Embryonic facial prominence (tissue), 1 donor: ENCODE data around the gene OCA2.

Source experiments
- DNase-seq: peaks from one replicate; pipeline ENCODE4 v3.0.0-alpha.2; 2016; ENCODE audit errors: extremely low spot score

Gene OCA2

DNA sequence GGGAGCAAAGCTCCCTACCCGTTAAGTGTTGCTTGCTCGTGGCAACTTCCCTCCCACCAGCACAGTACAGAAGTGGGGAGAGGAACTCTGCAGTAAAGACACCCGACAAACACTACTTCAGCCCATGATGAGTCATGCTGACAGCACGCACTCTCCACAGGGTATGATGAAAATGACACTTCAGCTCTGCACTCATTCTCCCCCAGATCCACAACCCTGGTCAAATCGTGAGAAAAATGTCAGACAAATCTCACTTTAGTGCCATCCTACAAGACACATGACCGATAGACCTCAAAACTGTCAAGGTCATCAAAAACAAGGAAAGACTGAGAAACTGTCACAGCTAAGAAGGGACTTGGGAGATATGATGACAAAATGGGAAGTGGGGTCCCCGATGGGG is 278.9 kb downstream of the OCA2 start:
- DNase-seq: no peak

DNA sequence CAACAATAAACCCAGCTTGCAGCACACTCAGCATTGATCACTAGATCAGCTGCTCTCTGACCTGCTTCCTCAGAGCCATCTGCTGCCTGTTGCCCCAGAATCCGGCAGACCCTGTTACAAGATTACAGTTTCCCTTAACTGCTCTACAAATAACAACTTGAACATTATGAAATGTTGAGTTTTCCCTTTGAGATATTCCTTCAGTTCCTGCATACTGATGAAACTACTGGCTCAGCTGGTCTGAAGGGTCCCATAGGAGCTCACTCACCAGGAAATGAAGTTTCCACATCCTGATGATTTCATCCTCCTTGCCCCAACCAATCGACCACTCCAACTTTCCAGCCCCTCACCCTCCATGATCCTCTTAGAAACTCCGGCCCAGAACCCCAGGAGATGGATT is 281.9 kb downstream of the OCA2 start:
- DNase-seq: no peak

DNA sequence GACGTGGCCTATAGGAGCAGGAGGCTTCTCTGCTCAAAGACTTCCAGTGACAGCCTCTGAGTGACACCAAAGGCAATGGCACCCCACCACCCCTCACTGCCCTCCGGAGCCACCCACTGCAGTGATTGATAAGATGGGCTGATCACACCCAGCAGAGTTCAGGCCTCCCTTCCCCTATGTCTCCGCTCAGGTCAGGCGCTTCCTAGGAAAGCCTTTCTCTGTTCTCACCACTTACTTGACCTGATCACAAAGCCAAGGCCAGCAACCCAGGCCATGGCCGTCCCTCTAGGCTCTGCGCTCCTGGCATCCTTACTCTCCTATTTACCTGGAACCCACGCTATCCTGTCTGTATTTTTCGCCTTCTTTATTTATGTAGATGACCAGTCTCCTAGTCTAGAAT is 282.3 kb downstream of the OCA2 start:
- DNase-seq: no peak

DNA sequence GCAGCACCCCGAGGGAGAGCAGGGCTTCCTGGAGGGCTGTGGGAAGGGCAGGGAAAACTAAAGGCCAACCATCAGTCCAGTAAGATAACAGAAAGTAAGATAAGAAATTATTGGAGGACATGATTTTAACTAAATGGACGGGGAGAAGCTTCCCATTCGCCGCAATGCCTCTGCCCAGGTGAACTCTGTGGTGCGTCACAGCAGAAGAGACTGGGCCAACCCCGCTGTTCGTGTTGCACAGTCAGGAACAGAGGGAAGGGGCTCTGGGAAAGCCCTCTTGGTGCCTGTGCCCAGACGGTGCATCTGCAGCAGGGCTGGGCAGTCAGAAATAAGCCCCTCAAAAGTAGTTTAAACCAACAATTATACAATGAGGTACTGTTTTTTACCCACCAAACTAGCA is 284.1 kb downstream of the OCA2 start:
- no peak for DNase-seq

DNA sequence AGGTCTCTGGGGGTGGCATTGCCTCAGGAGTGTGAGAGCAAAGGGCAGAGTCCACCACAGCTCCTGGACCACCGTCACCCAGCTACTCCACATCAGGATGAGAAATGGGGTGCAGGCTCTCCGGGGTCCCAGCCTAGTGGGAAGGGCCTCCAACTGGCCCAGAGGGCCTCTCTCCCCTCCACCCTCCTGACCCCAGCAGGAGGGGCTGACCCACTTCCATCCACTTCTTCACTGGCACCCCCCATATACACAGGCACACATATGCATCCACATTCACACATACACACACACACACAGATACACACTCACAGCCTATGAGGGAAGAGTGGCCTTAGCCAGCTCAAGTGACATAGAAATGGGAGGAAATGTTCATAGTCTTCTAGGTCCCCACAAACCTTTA is 286.0 kb downstream of the OCA2 start:
- DNase-seq: no peak

DNA sequence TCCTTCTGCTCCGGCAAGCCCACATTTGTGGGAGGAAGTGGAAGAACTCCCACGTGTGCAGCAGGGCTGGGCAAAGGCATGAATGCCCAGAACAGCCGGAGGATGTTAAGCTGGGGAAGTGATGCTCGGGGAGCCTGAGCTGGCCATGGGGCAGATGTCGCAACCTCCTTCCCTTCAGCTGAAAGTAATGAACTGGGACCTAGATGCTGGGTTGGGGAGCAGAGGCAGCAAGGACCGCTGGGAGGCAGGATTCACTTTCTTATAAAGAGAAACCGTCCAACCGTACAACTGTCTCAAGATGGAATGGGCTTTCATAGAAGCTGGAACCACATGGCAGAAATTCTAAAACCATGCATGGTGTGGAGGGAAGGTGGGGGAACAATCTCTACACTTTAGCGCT is 290.9 kb downstream of the OCA2 start:
- no peak for DNase-seq

DNA sequence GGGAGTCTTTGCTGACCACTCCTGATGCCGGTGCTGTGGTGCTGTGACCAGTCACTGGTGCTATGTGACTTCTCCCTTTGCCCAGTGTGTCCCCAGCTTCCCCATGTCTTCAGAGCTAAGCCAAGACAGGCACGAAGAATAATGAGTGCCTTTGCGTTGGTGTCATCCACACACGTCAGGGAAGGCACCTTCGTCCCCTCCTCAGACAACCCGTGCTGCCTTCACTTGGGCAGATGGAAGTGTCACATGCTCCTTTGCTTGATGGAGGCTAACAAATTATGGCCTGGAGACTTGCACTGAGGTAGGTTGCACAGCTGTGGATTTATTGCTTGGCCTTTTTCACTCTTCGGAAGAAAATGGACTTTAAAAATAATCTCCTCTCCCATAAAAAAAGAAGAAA is 291.8 kb downstream of the OCA2 start:
- DNase-seq: no peak

DNA sequence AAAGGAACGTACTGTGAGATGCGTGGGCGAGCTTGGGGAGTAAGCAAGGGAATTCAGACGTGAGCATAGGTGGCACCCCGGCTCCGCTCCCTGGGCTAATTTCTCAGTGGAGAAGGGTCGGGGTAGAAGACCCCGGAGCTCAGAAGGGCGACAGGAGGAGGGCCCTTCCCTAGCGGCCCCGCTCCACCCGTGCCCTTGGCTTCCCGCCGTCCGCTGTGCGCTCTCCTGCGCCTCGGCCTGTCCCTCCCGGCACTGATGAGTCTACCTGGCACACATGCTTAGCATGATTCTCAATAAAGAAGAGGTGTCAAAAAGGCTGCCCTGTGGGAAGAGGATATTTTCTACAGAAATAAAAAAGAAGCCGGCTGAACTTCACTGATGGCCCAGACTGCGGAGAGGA is 292.7 kb downstream of the OCA2 start:
- no peak for DNase-seq

DNA sequence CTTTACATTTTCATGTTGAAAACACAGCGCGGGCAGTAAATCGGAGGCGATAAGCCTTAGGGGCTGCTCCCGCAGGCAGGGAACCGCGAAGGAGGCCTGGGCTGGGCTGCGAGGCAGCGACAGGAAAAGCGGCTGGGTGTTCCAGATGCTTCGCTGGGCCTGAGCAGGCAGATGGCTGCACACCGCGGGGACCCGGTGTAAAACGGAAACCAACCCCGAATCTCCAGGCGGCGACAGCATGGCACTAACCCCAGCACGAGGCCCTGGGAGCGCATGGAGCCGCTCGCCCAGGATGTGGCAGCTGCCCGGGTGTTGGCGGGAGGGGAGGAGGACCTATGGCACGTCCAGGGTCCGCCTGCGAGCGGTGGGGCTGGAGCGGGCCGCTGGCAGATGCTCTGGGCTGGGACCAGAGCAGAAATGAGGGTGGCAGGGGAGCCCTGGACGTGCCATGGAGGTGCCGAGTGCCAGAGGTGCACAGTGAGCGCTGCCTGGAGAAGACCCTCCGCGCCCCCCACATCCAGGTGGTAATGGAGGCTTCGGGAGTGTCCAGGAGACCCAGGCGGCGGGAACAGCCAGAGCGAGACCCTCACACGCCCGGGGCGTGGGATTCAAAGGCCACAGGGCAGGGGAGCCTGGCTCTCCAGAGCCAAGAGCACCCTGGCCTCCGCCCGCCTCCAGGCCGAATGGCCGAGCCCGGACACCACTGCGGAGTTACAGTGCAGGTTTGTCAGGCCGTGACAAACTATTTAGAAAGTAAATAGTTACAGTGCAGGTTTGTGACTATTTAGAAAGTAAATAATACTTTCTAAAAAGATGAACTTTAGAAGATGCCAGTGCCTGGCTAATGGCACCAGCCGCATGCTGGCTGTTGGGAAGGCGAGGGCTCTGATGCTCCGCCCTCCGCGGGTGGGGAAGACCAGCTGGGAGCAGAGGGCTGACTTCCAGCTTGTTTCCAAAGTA is 293.6 kb downstream of the OCA2 start:
- DNase-seq: no peak

DNA sequence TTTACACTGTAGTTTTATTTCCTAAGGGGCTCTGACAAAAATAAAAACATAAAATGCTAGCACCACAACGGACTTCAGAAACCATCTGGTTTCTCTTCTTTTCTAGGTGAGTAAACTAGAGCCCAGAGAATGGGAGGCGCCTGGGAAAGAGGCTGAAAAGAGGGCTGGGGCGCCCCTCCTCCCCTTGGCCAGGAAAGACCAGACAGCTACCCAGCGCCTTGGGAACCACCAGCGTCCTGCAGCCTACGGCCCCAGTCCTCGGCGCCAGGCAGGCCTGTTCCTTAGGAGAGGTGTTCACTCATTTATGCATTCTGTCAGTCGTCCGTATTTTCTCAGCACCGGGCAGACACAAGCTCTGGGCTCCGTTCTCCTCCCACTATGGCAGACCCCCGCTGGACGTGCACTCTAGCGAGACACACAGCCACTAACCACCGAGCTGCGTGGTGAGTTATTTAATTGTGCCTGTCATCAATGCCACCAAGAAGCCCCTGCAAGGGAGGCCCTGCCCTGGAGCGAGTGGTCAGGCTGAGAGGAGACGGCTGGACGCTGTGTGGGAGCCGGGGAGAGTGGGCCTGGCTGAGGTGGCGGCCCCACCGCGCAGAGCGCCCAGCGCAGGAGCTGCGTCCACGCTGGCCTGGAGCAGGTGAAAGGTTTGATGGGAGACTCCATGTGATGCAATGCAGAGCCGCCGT is 294.4 kb downstream of the OCA2 start:
- no peak for DNase-seq

DNA sequence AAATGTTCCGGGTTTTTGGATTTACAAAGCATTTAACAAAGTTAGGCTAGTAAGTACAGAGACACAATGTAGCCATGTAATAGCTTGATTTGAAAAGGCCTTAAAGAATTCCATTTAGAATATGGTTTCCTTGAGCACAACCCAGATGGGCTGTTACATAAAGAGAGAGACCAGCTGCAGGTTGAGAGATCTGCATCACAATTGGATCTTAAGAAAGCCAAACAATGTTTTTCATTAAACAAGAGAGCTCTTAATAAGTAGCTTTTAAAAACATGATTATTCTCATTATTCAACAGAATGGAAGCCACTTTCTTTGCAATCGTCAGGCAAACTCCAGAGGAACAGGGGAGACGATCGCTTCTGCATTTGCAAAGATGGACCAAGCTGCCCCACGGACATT is 300.3 kb downstream of the OCA2 start:
- no peak for DNase-seq

DNA sequence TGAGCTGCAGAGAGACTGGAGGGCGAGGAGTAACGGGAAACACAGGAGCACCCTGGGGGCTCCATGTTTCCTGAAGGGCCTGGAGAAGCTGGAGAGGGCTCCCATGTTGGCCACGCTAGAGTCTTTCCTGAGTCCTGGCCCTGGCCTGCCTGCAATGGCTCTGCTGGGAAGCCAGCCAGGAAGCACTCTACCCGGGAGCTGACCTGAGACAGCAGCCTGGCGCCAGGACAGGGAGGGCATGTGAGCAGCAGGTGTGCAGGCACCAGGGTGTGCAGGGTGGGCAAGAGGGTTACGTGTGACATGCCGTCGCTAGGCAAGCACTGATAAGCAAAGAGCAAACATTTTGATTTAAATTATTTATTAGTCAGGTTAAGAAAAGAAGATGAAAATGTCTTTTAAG is 301.4 kb downstream of the OCA2 start:
- no peak for DNase-seq

DNA sequence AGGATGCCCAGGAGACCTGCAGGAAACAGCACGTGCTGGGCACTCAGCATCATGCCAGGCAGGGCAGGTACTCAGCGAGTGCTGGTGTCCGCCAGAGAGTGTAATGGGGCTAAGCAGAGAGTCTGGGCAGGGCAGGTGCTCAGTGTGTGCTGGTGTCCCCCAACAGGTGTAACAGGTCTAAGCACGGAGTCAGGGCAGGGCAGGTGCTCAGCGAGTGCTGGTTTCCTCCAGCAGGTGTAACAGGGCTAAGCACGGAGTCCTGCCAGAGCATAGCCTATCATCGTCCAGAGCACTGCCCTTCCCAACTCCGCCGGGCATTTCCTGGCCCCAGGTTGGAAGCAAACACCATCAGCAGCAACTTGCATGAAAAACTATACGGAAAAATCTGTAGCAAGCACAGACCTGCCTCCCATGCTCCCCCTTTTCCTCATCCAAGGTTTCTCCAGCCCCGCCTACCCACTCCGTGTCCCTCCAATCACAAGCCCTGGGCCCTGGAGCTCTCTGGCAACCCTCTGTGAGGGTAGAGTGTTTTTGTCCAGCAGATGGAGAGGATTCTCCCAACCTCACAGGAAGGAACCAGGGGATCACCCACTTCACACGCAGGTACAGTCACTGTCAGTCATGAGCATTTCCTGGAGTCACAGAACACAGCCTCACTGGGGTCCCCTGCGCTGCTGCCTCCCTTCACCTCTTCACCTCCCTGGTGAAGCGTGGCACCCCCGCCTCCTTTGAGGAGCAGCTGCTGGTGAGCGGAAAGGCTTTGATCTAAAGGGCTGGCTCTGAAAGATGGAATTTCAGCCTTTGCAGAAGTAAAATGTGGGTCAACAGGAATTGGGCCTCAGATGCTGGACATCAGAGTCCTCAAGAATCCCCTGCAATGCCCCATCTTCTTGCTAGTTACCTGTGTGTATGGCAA is 302.5 kb downstream of the OCA2 start:
- DNase-seq: no peak

DNA sequence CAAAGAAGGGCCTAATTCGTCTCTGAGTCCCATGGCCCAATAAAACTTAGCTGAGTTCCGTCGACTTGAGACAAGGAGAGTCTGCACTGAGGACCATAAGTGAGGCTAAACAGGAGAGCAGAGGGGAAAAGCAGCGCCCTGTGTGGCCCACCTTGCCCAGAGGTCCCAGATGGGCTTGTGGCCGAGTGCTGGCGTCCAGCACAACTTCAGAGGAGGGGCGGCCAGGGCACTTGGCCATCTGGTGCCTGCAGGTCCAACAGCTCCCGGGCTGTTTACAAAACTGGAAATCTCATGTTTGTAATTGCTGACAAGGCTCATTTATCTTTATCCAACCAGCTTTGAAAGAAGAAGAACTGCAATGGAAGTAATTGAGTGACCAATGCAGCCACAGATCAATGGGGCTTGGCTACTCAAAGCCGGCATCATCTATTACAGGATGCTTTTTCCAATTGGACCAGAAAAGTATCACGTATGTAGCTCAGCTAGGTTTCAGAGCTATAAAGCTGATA is 306.3 kb downstream of the OCA2 start:
- DNase-seq: no peak

DNA sequence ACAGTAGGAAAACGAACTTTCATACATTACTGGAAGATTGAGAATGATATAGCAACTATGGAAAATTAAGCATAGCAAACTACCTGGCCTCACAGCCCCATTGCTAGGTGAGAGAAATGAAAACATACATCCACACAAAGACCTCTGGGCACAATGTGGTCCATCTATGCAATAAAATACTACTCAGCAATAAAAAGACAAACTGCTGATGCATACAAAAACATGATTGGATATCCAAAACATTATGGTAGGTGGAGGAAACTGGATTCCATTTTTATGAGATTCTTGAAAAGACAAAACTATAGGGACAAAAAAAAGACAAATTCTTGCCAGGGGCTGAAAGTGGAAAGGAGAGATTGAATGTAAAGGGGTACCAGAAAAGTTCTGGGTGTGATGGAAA is 308.8 kb downstream of the OCA2 start:
- no peak for DNase-seq

DNA sequence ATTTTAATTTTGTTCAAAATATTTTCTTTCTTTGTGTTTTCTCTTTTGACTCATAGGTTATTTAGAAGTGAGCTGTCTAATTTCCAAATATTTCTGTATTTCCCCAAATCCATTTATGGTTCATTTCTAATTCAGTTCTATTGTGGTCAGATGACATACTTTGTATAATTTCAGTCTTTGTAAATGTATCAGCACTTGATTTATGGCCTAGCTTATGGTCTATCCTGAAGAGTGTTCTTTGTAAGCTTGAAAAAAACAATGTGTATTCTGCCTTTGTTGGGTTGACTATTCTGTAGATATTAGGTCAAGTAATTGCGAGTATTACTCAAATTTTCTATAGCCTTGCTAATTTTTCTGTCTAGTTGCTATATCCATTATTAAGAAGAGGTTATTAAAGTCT is 311.2 kb downstream of the OCA2 start:
- no peak for DNase-seq

DNA sequence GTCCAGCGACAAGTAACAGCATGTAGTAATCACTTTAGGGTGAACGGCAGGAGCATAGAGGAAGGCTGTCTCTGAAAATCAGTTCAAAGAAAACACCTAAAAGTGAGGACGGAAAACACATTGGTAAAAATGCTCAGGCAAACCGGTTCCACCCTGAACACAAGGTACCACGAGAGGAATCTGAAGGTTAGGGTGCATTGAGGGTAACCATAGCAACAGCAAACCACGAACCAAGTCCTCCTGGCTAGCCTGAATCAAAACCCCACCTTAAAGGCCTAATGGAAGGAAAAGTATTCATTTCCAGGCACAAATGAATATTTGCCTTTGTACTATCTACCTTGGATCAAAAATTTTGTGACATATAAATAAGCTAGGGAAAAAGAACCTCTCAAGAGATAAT is 315.0 kb downstream of the OCA2 start:
- no peak for DNase-seq

DNA sequence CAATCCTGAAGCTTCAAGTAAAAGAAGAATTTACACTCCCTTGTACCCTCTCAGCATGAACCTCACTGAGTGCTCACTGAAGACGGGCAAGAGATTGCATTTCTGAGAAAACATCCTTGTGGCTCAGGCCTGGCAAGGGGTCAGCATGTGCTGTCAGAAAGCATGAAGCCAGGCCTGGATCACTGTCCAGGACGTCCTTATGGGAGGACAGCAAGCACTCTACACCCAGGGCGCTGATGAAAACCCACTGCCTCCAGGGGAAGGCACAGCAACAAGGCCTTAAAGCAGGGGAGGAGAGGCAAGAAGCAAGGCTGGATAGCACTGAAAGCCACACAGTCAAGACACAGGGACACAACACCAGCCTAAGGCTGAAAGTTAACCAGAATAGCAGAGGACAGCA is 315.4 kb downstream of the OCA2 start:
- DNase-seq: no peak

DNA sequence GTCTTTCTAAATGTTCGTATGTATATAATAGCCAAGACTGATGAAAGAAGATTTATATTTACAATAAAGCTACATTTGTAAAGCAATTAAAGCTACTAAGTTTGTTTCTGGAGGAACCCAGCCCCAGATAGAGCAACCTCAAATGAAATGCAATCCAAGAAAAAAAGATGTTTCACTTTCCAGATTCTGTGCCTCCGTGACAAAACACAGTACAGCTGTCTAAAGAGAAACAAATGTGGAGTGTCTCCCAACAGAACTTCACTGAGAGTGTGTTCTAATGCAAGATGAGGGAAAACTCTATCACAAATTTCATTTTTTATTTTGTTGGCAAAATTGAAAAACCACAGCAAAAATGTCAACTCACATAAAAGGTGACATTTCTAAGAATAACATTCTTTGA is 317.0 kb downstream of the OCA2 start:
- DNase-seq: no peak

DNA sequence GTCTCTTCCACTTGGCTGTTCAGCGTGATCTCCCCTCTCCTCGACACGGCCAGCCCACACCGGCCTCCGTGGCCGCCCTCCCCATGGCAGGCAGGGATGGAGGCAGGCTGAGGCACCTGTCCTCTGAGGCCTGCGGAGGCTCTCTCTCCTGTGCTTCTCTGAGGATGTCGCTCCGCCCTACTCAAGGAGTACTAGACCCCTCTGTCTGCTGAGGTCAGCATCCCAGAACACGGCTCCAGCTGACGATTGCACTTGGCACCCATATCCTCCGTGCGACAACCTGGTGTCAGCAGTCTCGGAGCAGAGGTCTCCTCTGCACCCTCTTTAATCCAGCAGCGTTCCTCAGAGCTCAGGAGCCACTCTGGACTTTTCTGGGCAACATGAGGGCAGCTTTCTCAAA is 322.6 kb downstream of the OCA2 start:
- DNase-seq: no peak

DNA sequence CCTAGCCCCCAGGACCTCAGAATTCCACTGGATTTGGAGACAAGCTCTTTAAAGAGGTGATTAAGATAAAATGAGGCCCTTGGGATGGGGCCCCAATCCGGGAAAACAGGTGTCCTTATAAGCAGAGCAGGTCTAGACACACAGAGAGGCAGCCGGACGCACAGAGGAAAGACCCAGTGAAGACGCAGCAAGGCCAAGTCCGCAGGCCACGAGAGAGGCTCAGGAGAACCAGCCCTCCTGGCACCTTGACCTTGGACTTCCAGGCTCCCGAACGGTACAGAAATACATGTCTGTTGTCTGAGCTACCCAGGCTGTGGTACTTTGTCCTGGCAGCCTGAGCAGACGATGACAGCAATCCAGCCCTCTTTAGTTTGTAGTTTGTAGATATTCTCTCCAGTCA is 324.5 kb downstream of the OCA2 start:
- DNase-seq: no peak

DNA sequence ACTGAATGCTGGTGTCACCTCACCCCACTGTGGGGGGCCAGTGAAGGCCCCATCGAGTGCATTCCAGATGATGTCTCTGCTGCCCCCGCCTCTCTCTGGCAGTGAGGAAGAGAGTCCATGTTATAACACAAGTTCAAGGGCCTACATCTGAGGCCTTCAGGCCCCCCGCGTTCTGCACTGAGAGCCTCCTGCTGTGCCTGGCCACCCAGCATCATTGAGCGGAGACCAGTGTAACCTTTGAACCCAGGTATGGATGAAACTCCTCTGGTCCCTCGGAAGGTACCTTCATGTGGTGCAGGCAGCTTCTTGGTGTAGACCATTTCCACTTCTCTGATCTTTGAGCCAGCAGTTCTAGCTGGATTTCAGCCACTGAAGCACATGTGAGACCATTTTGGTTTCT is 324.9 kb downstream of the OCA2 start:
- DNase-seq: no peak
